Astrocyte of the spinal cord (primary cell): ENCODE data around the gene CHN2.

Experiments
- DNase-seq: peaks from one replicate; pipeline ENCODE4 v3.0.0; 2011; ENCODE audit warnings: low read depth, low spot score
- H3K4me3 ChIP-seq: 2 replicates; pipeline ENCODE4 v1.5.1; 2011; ENCODE audit warnings: low read depth, mild to moderate bottlenecking, low read length, moderate library complexity
- in situ Hi-C: cut with HindIII; loops from 2 replicates; pipeline ENCODE4 v1.10.0; 2017; ENCODE audit warnings: low sequenced_read_pairs
- TF ChIP-seq, protein P1 (sequence below): IDR thresholded peaks from 2 replicates; pipeline ENCODE4 v1.5.1; 2012; ENCODE audit warnings: low read depth, mild to moderate bottlenecking, low read length, inconsistent platforms

CHN2 gene

DNA sequence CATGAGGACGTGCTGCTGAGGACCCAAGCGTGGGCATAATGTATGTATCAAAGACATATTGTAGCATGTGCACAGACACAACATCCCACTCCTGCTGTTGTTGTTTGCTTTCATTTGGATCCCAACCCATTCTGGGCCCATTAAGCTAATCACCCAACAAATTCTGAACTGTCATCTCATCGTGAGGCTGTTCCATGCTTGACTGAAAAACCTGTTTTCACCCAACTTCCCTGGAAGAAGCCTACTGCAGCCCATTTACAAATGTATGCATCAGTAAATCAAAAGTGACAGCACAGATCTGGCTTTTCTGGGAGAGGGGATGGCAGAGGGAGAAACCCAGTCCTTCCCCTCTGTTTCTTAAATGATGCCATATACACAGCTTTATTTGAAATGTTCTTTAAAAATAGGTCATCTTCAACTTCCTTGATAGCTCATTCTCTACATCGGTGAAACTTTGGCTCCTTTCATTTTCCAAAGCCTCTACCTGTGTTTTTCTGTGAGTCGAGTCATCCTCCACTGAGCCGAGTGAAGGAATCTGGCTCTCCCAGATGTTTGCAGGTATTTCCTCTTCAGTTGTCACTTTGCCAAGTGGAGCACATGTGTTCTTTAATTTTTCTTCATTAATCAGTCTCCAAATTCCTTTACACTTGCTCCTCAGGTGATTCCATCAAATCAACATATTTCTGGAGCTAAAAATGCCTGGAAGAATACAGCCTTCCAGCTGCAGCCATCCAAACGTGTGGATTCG, 151.8 kb downstream of the CHN2 start:
- in situ Hi-C loops = no loop called here
- H3K4me3 ChIP-seq = no peak overlapping the region
- DNase-seq = no peak
- TF ChIP-seq, protein P1, sequence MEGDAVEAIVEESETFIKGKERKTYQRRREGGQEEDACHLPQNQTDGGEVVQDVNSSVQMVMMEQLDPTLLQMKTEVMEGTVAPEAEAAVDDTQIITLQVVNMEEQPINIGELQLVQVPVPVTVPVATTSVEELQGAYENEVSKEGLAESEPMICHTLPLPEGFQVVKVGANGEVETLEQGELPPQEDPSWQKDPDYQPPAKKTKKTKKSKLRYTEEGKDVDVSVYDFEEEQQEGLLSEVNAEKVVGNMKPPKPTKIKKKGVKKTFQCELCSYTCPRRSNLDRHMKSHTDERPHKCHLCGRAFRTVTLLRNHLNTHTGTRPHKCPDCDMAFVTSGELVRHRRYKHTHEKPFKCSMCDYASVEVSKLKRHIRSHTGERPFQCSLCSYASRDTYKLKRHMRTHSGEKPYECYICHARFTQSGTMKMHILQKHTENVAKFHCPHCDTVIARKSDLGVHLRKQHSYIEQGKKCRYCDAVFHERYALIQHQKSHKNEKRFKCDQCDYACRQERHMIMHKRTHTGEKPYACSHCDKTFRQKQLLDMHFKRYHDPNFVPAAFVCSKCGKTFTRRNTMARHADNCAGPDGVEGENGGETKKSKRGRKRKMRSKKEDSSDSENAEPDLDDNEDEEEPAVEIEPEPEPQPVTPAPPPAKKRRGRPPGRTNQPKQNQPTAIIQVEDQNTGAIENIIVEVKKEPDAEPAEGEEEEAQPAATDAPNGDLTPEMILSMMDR = no peak

DNA sequence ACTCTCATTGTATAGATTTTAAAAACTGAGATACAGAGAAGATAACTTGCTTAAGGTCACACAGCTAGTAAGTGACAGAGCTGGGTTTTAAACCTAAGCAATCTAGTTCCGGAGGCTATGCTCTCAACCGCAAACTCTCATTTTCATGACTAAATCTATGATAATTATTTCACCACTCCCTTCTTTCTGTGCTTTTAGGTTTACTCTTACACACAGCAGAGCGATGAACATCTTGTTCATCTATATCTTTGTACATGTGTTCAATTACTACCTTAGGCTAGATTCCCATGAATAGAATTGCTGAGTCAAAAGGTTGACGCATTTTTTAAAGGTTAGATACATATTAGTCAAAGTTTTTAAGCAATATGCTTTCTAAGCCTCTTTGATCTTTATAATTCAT, 154.8 kb downstream of the CHN2 start:
- no peak overlapping the region for H3K4me3 ChIP-seq
- TF ChIP-seq, protein P1 = no peak
- in situ Hi-C loops = no loop called here
- no peak for DNase-seq

DNA sequence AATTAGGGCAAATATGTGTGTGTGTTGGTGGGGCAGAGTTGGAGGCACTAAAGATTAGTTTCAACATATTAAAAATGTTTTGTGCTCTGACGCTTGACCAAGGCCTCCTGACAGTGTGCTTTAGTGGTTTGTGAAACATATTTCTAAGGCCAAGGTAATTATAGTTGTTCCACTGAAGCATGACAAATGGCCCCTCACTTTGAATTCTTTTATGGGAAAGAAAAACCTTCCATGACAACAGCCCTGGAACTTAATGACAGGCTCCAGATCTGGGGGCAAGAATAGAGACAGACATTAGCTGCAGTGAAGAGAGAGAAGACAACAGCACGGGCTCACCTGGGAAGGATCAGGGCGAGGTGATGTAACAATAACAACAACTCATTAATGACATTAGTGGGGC, 155.8 kb downstream of the CHN2 start:
- TF ChIP-seq, protein P1 = no peak
- in situ Hi-C loops = no loop called here
- no peak for DNase-seq
- H3K4me3 ChIP-seq = no peak overlapping the region

DNA sequence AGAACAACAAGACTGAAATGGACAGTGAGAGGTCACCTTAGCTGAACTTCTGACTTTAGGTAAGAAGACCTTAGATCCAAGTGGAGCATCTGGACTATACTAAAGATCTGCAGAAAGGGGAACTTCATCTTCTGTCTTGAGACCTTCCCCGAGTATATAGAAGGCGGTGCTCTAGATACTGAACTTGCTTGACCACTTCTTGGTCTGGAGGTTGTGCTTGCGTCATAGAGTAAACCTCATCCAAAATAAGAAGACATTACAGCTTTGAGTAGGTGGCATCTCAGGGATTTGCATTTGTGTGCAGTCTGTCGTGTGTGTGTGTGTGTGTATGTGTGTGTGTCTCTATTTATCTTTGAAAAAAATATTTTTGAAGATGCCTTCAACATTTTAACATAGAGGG, 157.5 kb downstream of the CHN2 start:
- H3K4me3 ChIP-seq = no peak overlapping the region
- in situ Hi-C loops = no loop called here
- DNase-seq = no peak
- TF ChIP-seq, protein P1 = no peak

DNA sequence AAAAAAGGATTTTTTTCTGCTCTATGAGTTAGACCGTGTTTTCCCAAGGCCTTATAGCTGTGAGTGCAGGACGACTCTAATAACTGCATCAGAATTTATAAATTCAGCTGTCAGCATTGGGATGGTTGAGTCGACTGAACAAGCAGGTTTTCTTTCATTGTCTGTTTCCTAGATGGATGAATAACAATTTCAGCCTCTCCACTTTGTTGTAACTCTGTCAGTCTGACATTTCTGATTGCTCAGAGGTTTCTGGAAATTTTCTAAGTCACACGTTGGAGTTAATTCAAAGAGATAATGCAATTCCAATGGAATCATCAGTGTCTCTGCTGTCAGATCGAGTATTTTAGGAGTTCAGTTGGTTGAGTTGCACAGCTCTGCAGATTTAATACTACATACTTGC, 159.2 kb downstream of the CHN2 start:
- in situ Hi-C loops = no loop called here
- no peak overlapping the region for H3K4me3 ChIP-seq
- TF ChIP-seq, protein P1 = no peak
- no peak for DNase-seq

DNA sequence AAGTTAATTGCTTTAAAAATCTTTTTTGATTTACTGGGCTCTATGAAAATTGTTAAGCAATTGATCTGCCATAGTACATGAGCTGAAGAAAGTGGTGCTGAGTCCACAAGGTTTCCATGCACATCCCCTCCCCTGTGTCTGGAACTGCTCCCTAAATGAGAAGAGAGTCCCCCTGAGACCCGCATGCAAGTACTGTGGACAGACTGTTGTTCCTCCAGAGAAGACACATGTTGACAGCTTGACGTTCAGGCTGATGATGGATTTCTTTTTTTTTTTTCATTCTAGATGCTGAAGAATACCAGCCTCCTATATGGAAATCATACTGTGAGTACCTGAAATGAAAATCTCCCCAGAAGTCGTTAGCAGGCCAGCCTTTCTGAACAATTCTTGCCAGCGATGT, 159.8 kb downstream of the CHN2 start:
- TF ChIP-seq, protein P1 = no peak
- in situ Hi-C loops = no loop called here
- no peak for DNase-seq
- H3K4me3 ChIP-seq = no peak overlapping the region
